ENCODE measurements around the gene PDGFRB. TPM values are rescaled to one million over a fixed set of nuclear protein-coding genes. Genes with fewer than 3 reads are reported as not detected.

PDGFRB gene
- polyA plus RNA-seq, 1 experiment, result 118 TPM

DNA sequence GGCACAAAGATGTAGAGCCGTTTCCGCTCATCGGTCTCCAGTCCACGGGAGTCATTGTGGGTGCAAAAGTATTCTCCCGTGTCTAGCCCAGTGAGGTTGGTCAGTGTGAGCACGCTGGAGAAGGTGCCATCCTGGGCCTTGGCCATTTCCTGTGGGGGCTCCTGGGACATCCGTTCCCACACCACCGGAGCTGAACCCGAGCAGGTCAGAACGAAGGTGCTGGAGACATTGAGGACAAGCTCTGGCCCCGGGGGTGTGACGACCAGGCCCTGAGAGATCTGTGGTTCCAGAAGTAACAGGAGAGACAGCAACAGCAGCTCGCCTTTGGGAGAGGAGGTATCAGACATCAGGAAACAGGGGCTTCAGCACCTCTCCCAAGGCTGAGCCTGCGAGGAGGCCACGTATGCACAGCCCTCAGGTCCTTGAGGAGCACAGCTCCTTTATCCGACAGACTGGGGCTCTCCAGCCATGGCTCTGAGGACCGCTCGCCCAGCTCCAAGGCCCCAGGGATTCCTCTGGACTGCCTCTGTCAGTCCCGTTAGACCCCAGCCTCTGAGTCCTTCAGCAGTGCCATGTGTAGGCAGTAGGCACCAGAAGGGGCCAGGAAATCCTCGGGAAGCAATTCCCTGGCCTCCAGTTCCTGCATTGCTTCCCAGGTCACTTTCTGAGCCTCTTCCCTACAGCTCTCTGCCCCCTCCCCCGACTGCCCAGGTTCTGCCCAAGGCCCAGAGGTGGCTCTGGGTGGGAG lies 19.9 kb downstream of the PDGFRB start:
- no peak for TF ChIP-seq CTCF (IDR thresholded peaks at IDR 0.05; ENCODE audit: low read depth, low read length)
- Histone ChIP-seq H3K27ac (ENCODE audit: low read depth, low read length) (peak overlapping the region; percentile 40), H3K4me3 (ENCODE audit: low read depth, low read length) (no peak overlapping the region), H3K27me3 (ENCODE audit: control insufficient read depth, insufficient read depth, low read length) (no peaks in the 10 kb centered on the region), H3K9me3 (ENCODE audit: control insufficient read depth, insufficient read depth, low read length) (no peaks in the 10 kb centered on the region; the same call in 1 of the 2 replicates)
- DNase-seq (ENCODE audit: low read depth, low spot score), result no peak
- ChIA-PET POLR2A (interaction anchor here (1.2 kb wide), 1 partner anchor 9 kb away, joined by 3 read pairs; no protein-coding TSS in a partner anchor), CTCF (interaction anchor here (0.7 kb wide), 1 partner anchor 83 kb away, joined by 3 read pairs; no protein-coding TSS in a partner anchor)

- DNase-seq (ENCODE audit: low read depth, low spot score), result no peak
- ChIA-PET CTCF (interaction anchor here (1.2 to 1.3 kb wide), 2 partner anchors 11 to 85 kb away, joined by 3 to 5 read pairs; no protein-coding TSS in a partner anchor), POLR2A (no interaction called here)
- Histone ChIP-seq H3K9me3 (ENCODE audit: control insufficient read depth, insufficient read depth, low read length) (no peaks in the 10 kb centered on the region; the same call in 1 of the 2 replicates), H3K4me3 (ENCODE audit: low read depth, low read length) (no peak overlapping the region), H3K27me3 (ENCODE audit: control insufficient read depth, insufficient read depth, low read length) (no peaks in the 10 kb centered on the region), H3K27ac (ENCODE audit: low read depth, low read length) (peak overlapping the region; percentile 40)
- TF ChIP-seq CTCF (IDR thresholded peaks at IDR 0.05; ENCODE audit: low read depth, low read length), result no peak
Observed at GRCh38 chr5:150134198-150134588, 21.5 kb downstream of the PDGFRB start.

GRCh38 chr5:150133581-150134197 lies 22.0 kb downstream of the PDGFRB start:
- Histone ChIP-seq H3K27ac (ENCODE audit: low read depth, low read length) (no peak overlapping the region), H3K27me3 (ENCODE audit: control insufficient read depth, insufficient read depth, low read length) (no peaks in the 10 kb centered on the region), H3K9me3 (ENCODE audit: control insufficient read depth, insufficient read depth, low read length) (no peaks in the 10 kb centered on the region; the same call in 1 of the 2 replicates), H3K4me3 (ENCODE audit: low read depth, low read length) (no peak overlapping the region)
- TF ChIP-seq CTCF (IDR thresholded peaks at IDR 0.05; ENCODE audit: low read depth, low read length), result no peak
- CTCF ChIA-PET, result interaction anchor here (1.2 to 1.3 kb wide), 2 partner anchors 12 to 85 kb away, joined by 3 to 5 read pairs; no protein-coding TSS in a partner anchor
- POLR2A ChIA-PET, result interaction anchor here (1.0 kb wide), 1 partner anchor 10 kb away, joined by 3 read pairs; no protein-coding TSS in a partner anchor
- no peak for DNase-seq (ENCODE audit: low read depth, low spot score)

- ChIA-PET CTCF (interaction anchor here (6.2 kb wide), 1 partner anchor 84 kb away, joined by 59 read pairs; no protein-coding TSS in a partner anchor), POLR2A (interaction anchor here (0.6 to 1.0 kb wide), 2 partner anchors 11 to 316 kb away, joined by 3 read pairs; partner anchors contain the start of gene RPS14)
- Histone ChIP-seq H3K27me3 (ENCODE audit: control insufficient read depth, insufficient read depth, low read length) (no peaks in the 10 kb centered on the region), H3K27ac (ENCODE audit: low read depth, low read length) (peak overlapping the region; percentile 52), H3K4me3 (ENCODE audit: low read depth, low read length) (no peak overlapping the region), H3K9me3 (ENCODE audit: control insufficient read depth, insufficient read depth, low read length) (no peaks in the 10 kb centered on the region; the same call in 1 of the 2 replicates)
- DNase-seq (ENCODE audit: low read depth, low spot score), result no peak
- TF ChIP-seq CTCF (IDR thresholded peaks at IDR 0.05; ENCODE audit: low read depth, low read length), result no peak
Observed at GRCh38 chr5:150132740-150133139, 22.9 kb downstream of the PDGFRB start.

Measured in AG04450 (cell line).